Midbrain (tissue), 1 donor: Measurements from ENCODE around the gene PCDHA1.

Experiments
- DNase-seq: peaks from one replicate; lab custom pipeline; 2025; lab: John Stamatoyannopoulos, UW

PCDHA1 gene

GRCh38 chr5:141042555-141042954 is 256.6 kb downstream of the PCDHA1 start:
- DNase-seq: no peak

- DNase-seq: no peak
Observed at GRCh38 chr5:141050622-141051520, 264.9 kb downstream of the PCDHA1 start, which contains the start of gene PCDHB1. Gene PCDHB1 (plus strand): TSS chr5:141051374. CDS start chr5:141051471, 97 bp downstream.

- no peak for DNase-seq
Observed at GRCh38 chr5:141051521-141051866, 265.6 kb downstream of the PCDHA1 start.
